Limb (tissue), 2 donors: ENCODE measurements around the gene MEF2D.
A peak's percentile ranks its signal among the peaks of the same experiment; 100 is the strongest.

Experiments
- DNase-seq, 2 donors: peaks; one replicate each; pipeline ENCODE4 v3.0.0-alpha.2; 2016; ENCODE audit errors: extremely low spot score in 2 of 2

MEF2D gene

DNA sequence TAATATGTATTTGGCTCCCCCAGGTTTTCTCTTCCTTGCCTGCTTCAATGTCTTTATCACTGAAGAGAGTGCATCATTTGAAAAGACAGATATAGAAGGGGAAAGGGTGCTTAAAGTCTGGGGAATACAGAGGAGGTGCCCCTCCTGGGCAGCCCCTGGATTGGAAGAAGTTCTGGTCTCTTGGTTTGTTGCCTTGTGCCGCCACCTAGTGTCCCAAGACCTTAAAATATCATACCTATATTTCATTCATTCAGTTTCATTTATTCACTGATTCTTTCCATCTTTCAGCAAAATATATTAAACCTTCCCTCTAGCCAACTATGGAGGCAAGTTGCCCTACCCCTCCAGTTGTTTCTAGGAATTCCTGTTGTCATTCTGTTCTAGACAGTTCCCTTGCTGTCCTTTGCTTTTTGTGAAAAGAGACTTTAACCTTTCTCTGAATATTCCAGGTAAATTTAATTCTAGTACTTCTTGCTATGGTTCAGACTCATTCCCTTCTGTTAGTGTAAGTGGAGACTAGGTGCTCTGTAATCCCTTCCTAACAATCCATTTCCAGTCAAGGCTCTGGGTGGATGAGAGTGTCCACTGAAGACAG lies 56.1 kb downstream of the MEF2D start:
- no peak for DNase-seq

DNA sequence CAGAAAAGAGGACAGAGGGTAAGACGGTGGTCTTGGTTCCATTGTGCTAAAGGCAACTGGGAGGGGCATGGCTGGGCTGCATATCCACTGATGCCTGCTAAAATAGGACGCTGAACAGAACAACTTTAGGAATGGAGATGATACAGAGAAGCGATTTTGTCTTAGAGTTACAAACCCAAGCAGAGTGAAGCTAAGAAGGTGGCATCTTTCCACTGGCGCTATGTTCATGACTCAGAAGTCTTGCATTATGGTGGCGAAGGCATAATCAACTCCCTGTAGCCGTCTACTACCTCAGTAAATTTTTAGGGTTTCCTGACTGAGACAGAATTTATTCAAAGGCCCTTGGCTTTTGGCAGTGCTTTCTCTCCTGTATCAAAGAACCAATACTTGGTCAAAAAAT lies 57.3 kb downstream of the MEF2D start:
- no peak for DNase-seq

- no peak for DNase-seq
These were observed 59.7 kb downstream of the MEF2D start for GRCh38 chr1:156440654-156441437.

GRCh38 chr1:156439777-156440183 lies 60.8 kb downstream of the MEF2D start:
- DNase-seq = no peak

DNA sequence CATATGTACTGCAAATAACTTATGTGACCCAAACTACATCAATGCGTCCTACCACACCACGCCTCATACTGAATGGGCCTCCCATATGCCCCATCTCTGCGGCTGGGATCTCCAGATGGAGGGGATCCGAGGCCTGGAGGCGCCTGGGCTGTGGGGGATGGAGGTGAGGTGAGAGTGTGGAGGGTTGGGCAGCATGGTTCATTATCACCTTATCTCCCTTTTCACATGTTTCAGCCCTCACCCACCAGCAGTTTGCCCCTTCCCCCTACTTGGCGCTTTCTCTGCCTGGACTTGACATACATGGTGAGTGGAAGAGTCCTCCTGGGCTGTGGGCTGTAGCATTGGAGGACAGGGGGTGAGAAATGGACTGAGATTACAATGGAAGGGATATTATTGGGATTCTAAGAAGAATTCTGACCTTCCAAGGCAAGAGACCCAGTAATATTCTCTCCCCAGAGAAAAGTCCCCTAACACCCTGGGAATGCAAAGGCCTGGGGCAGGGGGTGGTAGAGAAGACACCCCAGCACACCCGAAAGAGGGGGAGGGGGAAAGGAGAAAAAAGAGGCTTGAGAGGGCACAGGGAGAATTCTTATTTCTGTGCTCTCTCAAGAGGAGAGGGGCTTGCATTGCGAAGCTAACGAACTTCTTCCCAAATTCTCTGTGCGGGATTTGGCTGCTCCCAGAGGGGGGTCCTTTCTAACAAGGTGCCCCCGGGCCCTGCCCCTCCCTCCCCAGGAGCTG lies 61.4 kb downstream of the MEF2D start:
- DNase-seq = no peak

DNA sequence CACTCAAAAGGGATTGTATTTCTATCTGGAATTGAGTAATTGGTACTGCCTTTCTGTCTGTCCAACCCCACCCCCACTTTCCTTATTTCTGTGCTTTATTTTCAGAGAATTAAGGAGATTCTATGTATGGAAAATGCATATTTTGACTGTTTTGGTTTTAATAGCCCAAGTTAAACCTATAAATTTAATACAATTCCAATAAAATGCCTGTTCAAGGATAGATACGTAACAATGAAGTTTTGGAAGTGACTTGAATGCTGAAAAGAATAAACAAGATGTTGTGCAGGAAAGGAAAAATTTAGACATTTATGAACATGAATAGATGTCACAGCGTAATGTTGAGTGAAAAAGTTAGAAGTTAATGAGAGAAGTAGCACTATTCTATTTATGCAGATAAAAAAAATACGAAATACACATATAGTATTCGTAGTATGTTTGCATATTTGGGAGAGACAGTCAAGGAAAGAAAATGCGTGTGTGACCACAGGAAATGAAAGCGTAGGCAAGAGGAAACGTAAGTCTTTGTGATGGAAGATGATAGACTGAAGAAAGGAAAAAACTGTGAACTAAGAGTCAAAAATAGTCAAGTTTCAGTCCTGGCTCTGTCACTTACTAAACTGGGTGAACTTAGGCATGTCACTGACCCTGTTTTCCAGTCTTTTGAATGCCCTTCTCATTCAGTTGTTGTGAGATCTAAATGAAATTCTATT lies 62.1 kb downstream of the MEF2D start:
- DNase-seq = no peak

- no peak for DNase-seq
These were observed 63.3 kb downstream of the MEF2D start for GRCh38 chr1:156437037-156437867.

DNA sequence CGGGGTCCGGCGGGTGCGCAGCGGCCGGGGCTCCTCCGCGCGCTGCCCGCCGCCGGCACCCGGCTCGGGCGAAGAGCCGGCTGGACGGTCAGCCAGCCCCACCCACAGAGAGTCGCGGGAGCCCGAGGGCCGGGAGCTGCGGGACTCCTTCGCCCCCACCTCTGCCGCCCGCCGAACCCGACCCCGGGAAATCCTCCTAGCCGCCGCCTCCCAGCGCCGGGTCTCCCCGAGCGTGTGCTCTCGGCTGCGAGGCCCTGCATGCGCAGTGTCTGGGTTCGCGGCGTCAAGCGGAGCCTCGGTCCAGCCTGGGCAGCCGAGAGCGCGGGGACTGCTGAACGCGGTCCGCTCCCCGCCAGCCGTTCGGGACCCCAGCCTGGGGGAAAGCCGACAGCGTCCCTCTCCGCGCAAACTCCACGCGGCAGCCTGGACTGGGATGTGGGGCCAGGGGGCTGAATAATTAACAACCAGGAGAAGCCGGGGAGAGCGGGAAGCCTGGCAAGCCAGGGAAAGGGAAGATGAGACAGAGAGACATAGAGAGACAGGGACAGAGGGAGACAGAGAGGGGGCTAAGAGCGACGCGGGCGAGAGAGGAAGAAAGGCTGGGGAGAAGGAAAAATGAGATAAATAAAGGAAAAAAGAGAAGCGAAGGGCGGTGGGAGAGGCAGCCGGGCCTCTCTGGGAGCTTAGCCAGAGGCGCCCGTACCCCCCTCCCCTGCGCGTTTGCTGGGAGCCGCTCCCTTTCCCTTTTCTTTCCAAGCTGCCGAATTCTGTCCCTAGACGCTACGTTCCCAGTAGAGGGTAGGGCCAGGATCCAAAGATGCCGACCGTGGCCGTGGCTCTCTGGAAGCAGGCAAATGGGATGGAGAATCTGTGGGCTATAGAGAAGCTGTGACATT lies 64.2 kb downstream of the MEF2D start:
- DNase-seq = peak in 1 of 2 donors; percentile 67

- DNase-seq = no peak
These were observed 64.9 kb downstream of the MEF2D start for GRCh38 chr1:156435545-156436140.

GRCh38 chr1:156434989-156435544 lies 65.5 kb downstream of the MEF2D start:
- DNase-seq = no peak

GRCh38 chr1:156433602-156434001 lies 67.0 kb downstream of the MEF2D start:
- DNase-seq = no peak

- no peak for DNase-seq
These were observed 67.5 kb downstream of the MEF2D start for GRCh38 chr1:156433032-156433431.

- DNase-seq = no peak
These were observed 67.9 kb downstream of the MEF2D start for GRCh38 chr1:156432669-156433018.

GRCh38 chr1:156431769-156432668 lies 68.6 kb downstream of the MEF2D start:
- DNase-seq = peak in 1 of 2 donors; percentile 38

GRCh38 chr1:156431366-156431765 lies 69.2 kb downstream of the MEF2D start:
- DNase-seq = no peak

GRCh38 chr1:156430866-156431265 lies 69.7 kb downstream of the MEF2D start:
- peak in 1 of 2 donors; percentile 48 for DNase-seq

DNA sequence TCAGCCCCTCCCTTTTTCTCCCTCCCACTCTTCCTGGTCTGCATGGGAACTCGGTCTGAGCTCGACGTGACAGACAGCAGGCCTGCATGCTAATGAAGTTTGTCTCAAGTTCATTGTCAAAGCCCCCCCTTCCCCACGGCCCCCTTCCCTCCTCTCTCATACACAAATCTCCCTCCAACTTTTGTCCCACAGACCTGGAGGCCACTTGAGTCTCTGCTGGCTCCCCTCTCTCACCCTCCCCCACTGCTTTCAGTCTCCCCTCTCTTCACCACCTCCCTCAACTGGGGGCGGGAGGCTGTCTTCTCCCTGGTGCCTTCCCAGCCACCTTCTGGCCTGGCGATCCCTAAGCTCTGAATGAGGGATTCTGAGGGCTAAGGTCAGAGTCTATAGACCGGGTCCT lies 70.3 kb downstream of the MEF2D start:
- DNase-seq = peak in 1 of 2 donors; percentile 54
